Mucosa of descending colon (tissue), 3 donors: Measurements from ENCODE around the gene TM6SF1. TPM values are rescaled to one million over a fixed set of nuclear protein-coding genes. Genes with fewer than 3 reads are reported as not detected.
"Not testable (repeated sequence)": the region's sequence is repeated elsewhere in the genome, so short reads cannot be mapped to it uniquely, and the experiment has no call there.

Source experiments
- ATAC-seq: fragments of 200-7000 bp; cut with Tn5 transposase; one replicate; pipeline ENCODE4 v1.9.1; 2020; ENCODE audit warnings: mild to moderate bottlenecking, moderate library complexity
- DNase-seq, 3 donors: peaks; one replicate each; pipeline ENCODE4 v3.0.0-alpha.2; 2020
- H3K36me3 ChIP-seq: fragments of 200-600 bp; one replicate; pipeline ENCODE4 v1.8.0; 2021; ENCODE audit warnings: low read depth, mild to moderate bottlenecking
- H3K4me1 ChIP-seq: fragments of 200-600 bp; one replicate; pipeline ENCODE4 v1.8.0; 2021; ENCODE audit warnings: low read depth, mild to moderate bottlenecking
- H3K4me3 ChIP-seq: fragments of 200-600 bp; one replicate; pipeline ENCODE4 v1.8.0; 2021; ENCODE audit warnings: mild to moderate bottlenecking
- H3K9me3 ChIP-seq: fragments of 200-600 bp; one replicate; pipeline ENCODE4 v1.8.0; 2021; ENCODE audit warnings: mild to moderate bottlenecking
- CTCF ChIP-seq: fragments of 200-600 bp; IDR thresholded peaks from one replicate; pipeline ENCODE4 v1.8.0; 2022; ENCODE audit warnings: antibody characterized with exemption, mild to moderate bottlenecking
- intact Hi-C, 2 donors: fragments of 100-400 bp; cut with DNase I in 1 of 2; cut with micrococcal nuclease in 1 of 2; formaldehyde crosslinking; loops; one replicate each; pipeline versions ENCODE4 v1.11.0 to v1.11.1; 2022; cut with DNase I, micrococcal nuclease
- total RNA-seq, 3 donors: library from RNA; stranded (reverse); fragmentation: NEBNext Ultra II Directional in 2 of 3; extraction: Animal tissue kit (Norgen Biotek cat#: 25700) in 2 of 3; gene quantifications; one replicate each; pipeline versions ENCODE4 v1.2.1 to v1.2.4, GENCODE V29; 2021 to 2023
- donor health status: DM: no; HTN: no; CAD: no; lungs with moderate emphysema.
- donor health status: DM: no; HTN: no; CAD: no.
- donor health status: DM: no; HTN: yes; CAD: no.

Gene TM6SF1
- total RNA-seq, 3 donors from 2014 or later = 1.2 to 4.9 (median 1.5) TPM

- Histone ChIP-seq H3K4me3 (no peak overlapping the region), H3K36me3 (no peaks in the 10 kb centered on the region), H3K4me1 (peaks cover 24% of the 10 kb centered on the region), H3K9me3 (peaks cover 2% of the 10 kb centered on the region)
- ATAC-seq = no peak
- no peak for TF ChIP-seq CTCF
- intact Hi-C loops = no loop called here
- DNase-seq = no peak
These were observed 39.4 kb upstream of the TM6SF1 start for GRCh38 chr15:83068054-83068453.

GRCh38 chr15:83069211-83069642 is 38.2 kb upstream of the TM6SF1 start:
- DNase-seq = peak in 1 of 3 donors; percentile 26
- H3K36me3 ChIP-seq, ATAC-seq, intact Hi-C loops, H3K4me3 ChIP-seq, H3K9me3 ChIP-seq: not testable (repeated sequence)
- peaks cover 12% of the 10 kb centered on the region for H3K4me1 ChIP-seq

- no peak for ATAC-seq
- intact Hi-C loops = no loop called here
- Histone ChIP-seq H3K4me1 (no peaks in the 10 kb centered on the region), H3K9me3 (peaks cover 9% of the 10 kb centered on the region), H3K4me3 (no peak overlapping the region), H3K36me3 (no peaks in the 10 kb centered on the region)
- DNase-seq = no peak
- TF ChIP-seq CTCF = no peak
These were observed 29.8 kb upstream of the TM6SF1 start for GRCh38 chr15:83077491-83078230.

- DNase-seq = no peak
- intact Hi-C loops = no loop called here
- Histone ChIP-seq H3K4me1 (no peaks in the 10 kb centered on the region), H3K4me3 (no peak overlapping the region), H3K36me3 (no peaks in the 10 kb centered on the region), H3K9me3 (peaks cover under 1% of the 10 kb centered on the region)
- ATAC-seq = no peak
- TF ChIP-seq CTCF = no peak
These were observed 28.7 kb upstream of the TM6SF1 start for GRCh38 chr15:83078712-83079111.

- intact Hi-C loops = no loop called here
- no peak for DNase-seq
- no peak for TF ChIP-seq CTCF
These were observed 26.0 kb upstream of the TM6SF1 start for GRCh38 chr15:83081256-83082014.

GRCh38 chr15:83082730-83083386 is 24.6 kb upstream of the TM6SF1 start:
- no peaks in the 10 kb centered on the region for H3K9me3 ChIP-seq
- H3K4me1 ChIP-seq = no peaks in the 10 kb centered on the region
- no peak for DNase-seq
- H3K36me3 ChIP-seq = no peaks in the 10 kb centered on the region
- H3K4me3 ChIP-seq = no peak overlapping the region
- no peak for TF ChIP-seq CTCF
- ATAC-seq = no peak
- intact Hi-C loops = no loop called here

More at GRCh38 chr15:83081256-83082014, 26.0 kb upstream of the TM6SF1 start:
- H3K36me3 ChIP-seq = no peaks in the 10 kb centered on the region
- no peaks in the 10 kb centered on the region for H3K4me1 ChIP-seq
- H3K9me3 ChIP-seq = no peaks in the 10 kb centered on the region
- no peak overlapping the region for H3K4me3 ChIP-seq
- ATAC-seq = no peak

- H3K36me3 ChIP-seq, H3K4me3 ChIP-seq, intact Hi-C loops, H3K9me3 ChIP-seq, DNase-seq, ATAC-seq, H3K4me1 ChIP-seq: not testable (repeated sequence)
These were observed 22.0 kb upstream of the TM6SF1 start for GRCh38 chr15:83085461-83085860.

- intact Hi-C loops, H3K4me3 ChIP-seq, H3K4me1 ChIP-seq, H3K36me3 ChIP-seq, ATAC-seq, DNase-seq, H3K9me3 ChIP-seq: not testable (repeated sequence)
These were observed 21.4 kb upstream of the TM6SF1 start for GRCh38 chr15:83085864-83086552.
